H1 (cell line): Measurements from ENCODE around the gene CCDC157. TPM values are rescaled to one million over a fixed set of nuclear protein-coding genes. Genes with fewer than 3 reads are reported as not detected.

ENCODE experiments used
- CTCF ChIA-PET: fragments of 300-600 bp; sonication (Branson Sonifier 250); formaldehyde crosslinking; loops from one replicate; lab custom pipeline; 2021; ENCODE audit not compliant: partially characterized antibody; lab: Charles Lee
- POLR2A ChIA-PET: fragments of 300-600 bp; sonication (Branson Sonifier 250); formaldehyde crosslinking; loops from one replicate; lab custom pipeline; 2021; ENCODE audit warnings: inconsistent platforms; ENCODE audit not compliant: partially characterized antibody; lab: Charles Lee
- DNase-seq, 2 experiments: peaks; one replicate each; pipeline versions ENCODE4 v3.0.0 to v3.0.0-alpha.2; 2010 to 2022; ENCODE audit warnings: low spot score in 2 of 2, low read depth in 1 of 2, mixed read lengths in 1 of 2
- FAIRE-seq: peaks from 2 replicates; lab custom pipeline; 2011; peaks lifted over from hg19 to GRCh38; lab: Jason Lieb, UNC
- H2AFZ ChIP-seq: 2 replicates; pipeline ENCODE4 v1.8.1; 2012; ENCODE audit warnings: low read length, inconsistent platforms
- H2AK5ac ChIP-seq: 2 replicates; pipeline ENCODE4 v1.6.1; 2013; ENCODE audit warnings: low read depth, low read length
- H2BK120ac ChIP-seq: replicated peaks from 2 replicates; pipeline ENCODE3; 2013; ENCODE audit warnings: low read depth, low read length, inconsistent platforms
- H2BK12ac ChIP-seq: 2 replicates; pipeline ENCODE4 v1.6.1; 2013; ENCODE audit warnings: low read depth, low read length
- H2BK15ac ChIP-seq: 2 replicates; pipeline ENCODE4 v1.6.1; 2013; ENCODE audit warnings: low read length
- H2BK20ac ChIP-seq: 2 replicates; pipeline ENCODE4 v1.6.1; 2013; ENCODE audit warnings: low read length
- H2BK5ac ChIP-seq: 2 replicates; pipeline ENCODE4 v1.6.1; 2013; ENCODE audit warnings: low read depth, low read length
- H3K14ac ChIP-seq: 2 replicates; pipeline ENCODE4 v1.6.1; 2013; ENCODE audit warnings: inconsistent platforms; ENCODE audit not compliant: insufficient read length
- H3K18ac ChIP-seq: 2 replicates; pipeline ENCODE4 v1.6.1; 2013; ENCODE audit warnings: low read length; ENCODE audit errors: extremely low read depth
- H3K23ac ChIP-seq: 2 replicates; pipeline ENCODE4 v1.6.1; 2013; ENCODE audit warnings: inconsistent platforms; ENCODE audit not compliant: insufficient read length
- H3K23me2 ChIP-seq: 2 replicates; pipeline ENCODE4 v1.6.1; 2013; ENCODE audit warnings: low read depth, low read length
- H3K27ac ChIP-seq: 2 replicates; pipeline ENCODE4 v1.6.1; 2011; ENCODE audit warnings: low read depth, low read length, inconsistent platforms
- H3K27me3 ChIP-seq, 4 experiments: replicated peaks in 1 of 4; 1 replicate in 1 of 4; 2 replicates in 3 of 4; pipeline versions ENCODE4 v1.6.1 to v1.8.1; 2011 to 2013; ENCODE audit warnings: low read length in 3 of 4, mild to moderate bottlenecking in 3 of 4, inconsistent platforms in 2 of 4, mixed read lengths in 2 of 4, moderate library complexity in 1 of 4; ENCODE audit not compliant: control insufficient read depth in 3 of 4, insufficient read depth in 3 of 4; ENCODE audit errors: extremely low read depth in 1 of 4
- H3K36me3 ChIP-seq, 4 experiments: 2 replicates each; pipeline versions ENCODE4 v1.6.1 to v1.8.1; 2011 to 2013; ENCODE audit warnings: mild to moderate bottlenecking in 4 of 4, low read length in 3 of 4, moderate library complexity in 2 of 4, control low read depth in 1 of 4, inconsistent platforms in 1 of 4; ENCODE audit not compliant: insufficient read depth in 4 of 4, control insufficient read depth in 2 of 4
- H3K4ac ChIP-seq: replicated peaks from 2 replicates; pipeline ENCODE3; 2013; ENCODE audit warnings: low read length, low read depth, mixed read lengths, inconsistent platforms; ENCODE audit not compliant: insufficient read length
- H3K4me1 ChIP-seq, 4 experiments: replicated peaks in 1 of 4; 1 replicate in 1 of 4; 2 replicates in 3 of 4; pipeline versions ENCODE4 v1.6.1 to v1.8.1; 2011 to 2013; ENCODE audit warnings: low read length in 3 of 4, inconsistent platforms in 2 of 4, mixed read lengths in 1 of 4; ENCODE audit not compliant: insufficient read depth in 4 of 4, control insufficient read depth in 3 of 4
- H3K4me2 ChIP-seq, 2 experiments: 2 replicates each; pipeline versions ENCODE4 v1.6.1 to v1.8.1; 2011 to 2013; ENCODE audit warnings: low read depth in 2 of 2, low read length in 2 of 2, control low read depth in 1 of 2, inconsistent platforms in 1 of 2, mild to moderate bottlenecking in 1 of 2; ENCODE audit not compliant: insufficient read depth in 1 of 2
- H3K4me3 ChIP-seq, 4 experiments: fragments of 200-600, 300-600 bp in 1 of 4; sonication (generic), shearing (Covaris generic), sonication (Bioruptor Twin) in 1 of 4; 2 replicates each; pipeline versions ENCODE4 v1.5.1 to v1.8.1; 2011 to 2016; ENCODE audit warnings: low read length in 4 of 4, low read depth in 3 of 4, control low read depth in 2 of 4, inconsistent platforms in 2 of 4, mild to moderate bottlenecking in 2 of 4, mixed read lengths in 1 of 4, moderate library complexity in 1 of 4; ENCODE audit not compliant: insufficient read depth in 2 of 4; ENCODE audit errors: extremely low read depth in 1 of 4
- H3K56ac ChIP-seq: replicated peaks from 2 replicates; pipeline ENCODE3; 2013; ENCODE audit warnings: low read depth, mild to moderate bottlenecking, mixed read lengths, low read length, inconsistent platforms; ENCODE audit not compliant: insufficient read length
- H3K79me1 ChIP-seq: 2 replicates; pipeline ENCODE4 v1.6.1; 2013; ENCODE audit warnings: low read depth, low read length, control low read depth
- H3K79me2 ChIP-seq, 2 experiments: 2 replicates each; pipeline versions ENCODE4 v1.6.1 to v1.8.1; 2012 to 2013; ENCODE audit warnings: low read length in 2 of 2, mild to moderate bottlenecking in 2 of 2, inconsistent platforms in 1 of 2; ENCODE audit not compliant: insufficient read depth in 2 of 2, control insufficient read depth in 1 of 2
- H3K9ac ChIP-seq, 4 experiments: replicated peaks in 1 of 4; 1 replicate in 1 of 4; 2 replicates in 3 of 4; pipeline versions ENCODE4 v1.6.1 to v1.8.1; 2011 to 2013; ENCODE audit warnings: low read depth in 3 of 4, low read length in 3 of 4, control low read depth in 2 of 4, mild to moderate bottlenecking in 2 of 4, moderate library complexity in 2 of 4, inconsistent platforms in 1 of 4; ENCODE audit errors: extremely low read depth in 1 of 4
- H3K9me3 ChIP-seq, 2 experiments: 2 replicates each; pipeline versions ENCODE4 v1.6.1 to v1.8.1; 2012 to 2013; ENCODE audit warnings: mild to moderate bottlenecking in 2 of 2, moderate library complexity in 2 of 2, control low read depth in 1 of 2, inconsistent platforms in 1 of 2, low read depth in 1 of 2, low read length in 1 of 2, mixed read lengths in 1 of 2; ENCODE audit not compliant: insufficient read depth in 2 of 2
- H4K20me1 ChIP-seq, 2 experiments: replicated peaks in 1 of 2; 2 replicates each; pipeline versions ENCODE3 to v1.8.1; 2011 to 2013; ENCODE audit warnings: inconsistent platforms in 2 of 2, low read length in 2 of 2, mild to moderate bottlenecking in 1 of 2; ENCODE audit not compliant: insufficient read depth in 2 of 2, control insufficient read depth in 1 of 2
- H4K5ac ChIP-seq: 2 replicates; pipeline ENCODE4 v1.6.1; 2013; ENCODE audit warnings: low read length, low read depth, mixed read lengths, inconsistent platforms; ENCODE audit not compliant: insufficient read length
- H4K8ac ChIP-seq: 2 replicates; pipeline ENCODE4 v1.8.0; 2013; ENCODE audit warnings: mild to moderate bottlenecking, moderate library complexity, low read length, inconsistent platforms; ENCODE audit not compliant: insufficient read depth; ENCODE audit errors: extremely low read depth
- H4K91ac ChIP-seq: replicated peaks from 2 replicates; pipeline ENCODE3; 2013; ENCODE audit warnings: low read length, mixed read lengths, inconsistent platforms; ENCODE audit not compliant: insufficient read length
- BACH1 ChIP-seq: IDR thresholded peaks from 2 replicates; pipeline ENCODE4 v1.6.1; 2012; ENCODE audit warnings: low read length, improper control_type of control experiment
- CEBPB ChIP-seq: IDR thresholded peaks from 2 replicates; pipeline ENCODE4 v1.6.1; 2012; ENCODE audit warnings: low read depth, low read length
- HDAC6 ChIP-seq: IDR thresholded peaks from one replicate; pipeline ENCODE4 v1.7.1; 2012; ENCODE audit warnings: low read depth, mild to moderate bottlenecking, inconsistent platforms, low read length, moderate library complexity
- MAFK ChIP-seq: IDR thresholded peaks from 2 replicates; pipeline ENCODE4 v1.6.1; 2012; ENCODE audit warnings: low read depth, mild to moderate bottlenecking, improper control_type of control experiment, low read length
- MAX ChIP-seq: IDR thresholded peaks from 2 replicates; pipeline ENCODE4 v1.6.1; 2012; ENCODE audit warnings: inconsistent platforms
- YY1 ChIP-seq: IDR thresholded peaks from 2 replicates; pipeline ENCODE4 v1.6.1; 2011; ENCODE audit warnings: low read depth, mild to moderate bottlenecking, low read length
- WGBS, 2 experiments: shearing (Covaris generic) in 1 of 2; methylation state at CpG; one replicate each; pipeline versions ENCODE4 v1.1.6 to v1.1.7; 2013 to 2015; ENCODE audit warnings: low lambda C conversion rate in 2 of 2, mixed read lengths in 2 of 2, inconsistent platforms in 1 of 2, low coverage in 1 of 2, missing lambda C conversion rate in 1 of 2; ENCODE audit not compliant: insufficient replicate concordance in 2 of 2, insufficient coverage in 1 of 2, insufficient read length in 1 of 2; ENCODE audit errors: extremely low coverage in 1 of 2, missing lambda C conversion rate in 1 of 2; 5-methylcytosine and 5-hydroxymethylcytosine counted together
- polyA plus RNA-seq, 7 experiments: library from polyadenylated mRNA; depleted of rRNA in 3 of 7; stranded (reverse) in 5 of 7; unstranded in 2 of 7; fragments of >200 nt in 5 of 7; fragments of 200-250 nt in 2 of 7; gene quantifications; 1 replicate in 5 of 7; 2 replicates in 1 of 7; 4 replicates in 1 of 7; pipeline versions ENCODE4 v1.2.1 to v1.2.3, GENCODE V29; 2011 to 2013; ENCODE audit warnings: missing spikeins in 2 of 7, mixed read lengths in 2 of 7
- total RNA-seq: library from RNA; stranded (reverse); fragmentation: NEBNext Ultra II Directional; extraction: Animal tissue kit (Norgen Biotek cat#: 25700); gene quantifications from 2 replicates; pipeline ENCODE4 v1.2.1, GENCODE V29; 2021

Gene CCDC157
- total and polyA plus RNA-seq, 2 of the 8 experiments (the other 6 are each of a cell fraction or from before 2014, with no cell fraction given): 4.1 to 8.4 TPM

GRCh38 chr22:30382340-30382739, 25.5 kb downstream of the CCDC157 start:
- Histone ChIP-seq H4K91ac (no peak overlapping the region), H2BK15ac (no peak overlapping the region), H3K18ac (no peak overlapping the region), H2BK20ac (no peak overlapping the region), H4K20me1 (peaks cover 2% of the 10 kb centered on the region in 2 experiments), H3K79me1 (no peaks in the 10 kb centered on the region), H4K8ac (no peak overlapping the region), H3K23ac (no peak overlapping the region), H2AK5ac (no peak overlapping the region), H3K56ac (no peak overlapping the region), H3K9ac (no peak overlapping the region), H3K79me2 (no peaks in the 10 kb centered on the region; a peak in 1 of 4 replicates), H2AFZ (no peak overlapping the region), H4K5ac (no peak overlapping the region), H3K27ac (no peak overlapping the region), H3K27me3 (no peaks in the 10 kb centered on the region), H2BK5ac (no peak overlapping the region), H2BK12ac (no peak overlapping the region), H3K4me3 (no peak overlapping the region), H3K23me2 (peaks cover 4% of the 10 kb centered on the region; the same call in 1 of the 2 replicates), H3K9me3 (no peaks in the 10 kb centered on the region), H2BK120ac (no peak overlapping the region), H3K4me1 (peaks cover 0 to 7% (median 2%) of the 10 kb centered on the region in 4 experiments; a peak in 4 of 7 replicates), H3K4ac (no peak overlapping the region), H3K36me3 (peaks cover 0 to 4% (median 3%) of the 10 kb centered on the region in 4 experiments; a peak in 4 of 8 replicates), H3K4me2 (no peak overlapping the region), H3K14ac (no peak overlapping the region)
- DNase-seq (no peak), FAIRE-seq (no peak)
- WGBS, 2 experiments: 89% methylated on average over 2 of the region's 5 CpGs; no CpG with 5 or more reads in 1 of the 2 experiments
- ChIA-PET POLR2A (interaction anchor here (1.1 to 3.6 kb wide), 3 partner anchors 9 to 36 kb away, joined by 3 to 14 read pairs (median 3); no protein-coding TSS in a partner anchor), CTCF (interaction anchor here (0.7 to 2.5 kb wide), 10 partner anchors 9 to 95 kb away, joined by 3 to 10 read pairs (median 4); no protein-coding TSS in a partner anchor)
- TF ChIP-seq HDAC6 (no peak), BACH1 (no peak), CEBPB (no peak), MAX (no peak), YY1 (no peak), MAFK (no peak)
